ENCODE measurements around the gene LMTK2.

GRCh38 chr7:98102170-98102569, 4.5 kb upstream of the LMTK2 start:
- no peak for TF ChIP-seq CTCF (conservative IDR thresholded peaks at IDR 0.05; ENCODE audit: low read length)
- TF ChIP-seq EZH2phosphoT487 (IDR thresholded peaks at IDR 0.05; ENCODE audit: borderline replicate concordance): no peak

Measured in Loucy (cell line).